Right ventricle myocardium superior (tissue), 1 donor: ENCODE data around the gene RESP18. TPM values are rescaled to one million over a fixed set of nuclear protein-coding genes. Genes with fewer than 3 reads are reported as not detected.

Experiments
- ATAC-seq: fragments of 200-7000 bp; cut with Tn5 transposase; one replicate; pipeline ENCODE4 v1.9.1; 2020; ENCODE audit warnings: mild to moderate bottlenecking; ENCODE audit not compliant: poor library complexity
- DNase-seq: peaks from one replicate; pipeline ENCODE4 v3.0.0-alpha.2; 2020
- intact Hi-C: fragments of 100-400 bp; cut with DNase I; formaldehyde crosslinking; loops from one replicate; pipeline ENCODE4 v1.11.2; 2022
- microRNA-seq: library from miRNA; unstranded; fragments of <30 nt; microRNA quantifications from one replicate; pipeline ENCODE4 v1.2.0, GENCODE V29; 2020
- total RNA-seq: library from RNA; stranded (reverse); fragmentation: NEBNext Ultra II Directional; extraction: Animal tissue kit (Norgen Biotek cat#: 25700); gene quantifications from one replicate; pipeline ENCODE4 v1.2.1, GENCODE V29; 2021
- donor health status: DM: no; HTN: yes; CAD: no; lungs with severe emphysema.

The RESP18 gene
- total RNA-seq, 1 donor from 2014 or later = not detected

DNA sequence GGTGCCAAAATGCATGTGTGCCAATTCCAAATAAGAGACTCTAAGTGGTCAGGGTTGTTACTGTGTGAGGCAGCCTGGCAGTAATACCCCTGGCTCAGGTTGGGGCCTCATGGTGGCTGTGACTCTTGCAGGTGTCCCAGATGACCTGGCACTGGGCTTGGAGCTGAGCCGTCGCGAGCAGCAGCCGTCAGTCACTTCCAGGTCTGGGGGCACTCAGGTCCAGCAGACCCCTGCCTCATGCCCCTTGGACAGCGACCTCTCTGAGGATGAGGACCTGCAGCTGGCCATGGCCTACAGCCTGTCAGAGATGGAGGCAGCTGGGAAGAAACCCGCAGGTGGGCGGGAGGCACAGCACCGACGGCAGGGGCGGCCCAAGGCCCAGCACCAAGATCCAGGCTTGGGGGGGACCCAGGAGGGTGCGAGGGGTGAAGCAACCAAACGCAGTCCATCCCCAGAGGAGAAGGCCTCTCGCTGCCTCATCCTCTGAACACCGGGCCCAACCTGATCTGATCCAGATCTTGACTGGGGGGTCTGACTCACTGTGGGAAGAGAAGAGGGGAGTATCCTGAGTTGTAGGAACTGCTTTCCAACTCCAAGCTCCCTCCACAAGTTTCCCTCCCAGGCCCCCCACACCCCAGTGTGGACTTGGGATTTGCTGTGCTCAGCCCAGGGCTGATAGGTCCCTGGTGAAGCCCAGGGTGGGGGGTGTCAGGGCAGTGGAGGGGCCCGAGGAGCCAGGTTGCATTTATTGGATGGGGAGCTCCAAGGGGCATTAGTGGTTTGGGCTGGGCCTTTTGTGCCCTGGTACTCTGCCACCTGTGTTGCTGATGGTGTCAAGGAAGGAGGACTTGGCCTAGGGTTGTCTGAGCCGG, 47.8 kb downstream of the RESP18 start:
- DNase-seq (no peak), ATAC-seq (no peak)
- intact Hi-C loops = no loop called here

DNA sequence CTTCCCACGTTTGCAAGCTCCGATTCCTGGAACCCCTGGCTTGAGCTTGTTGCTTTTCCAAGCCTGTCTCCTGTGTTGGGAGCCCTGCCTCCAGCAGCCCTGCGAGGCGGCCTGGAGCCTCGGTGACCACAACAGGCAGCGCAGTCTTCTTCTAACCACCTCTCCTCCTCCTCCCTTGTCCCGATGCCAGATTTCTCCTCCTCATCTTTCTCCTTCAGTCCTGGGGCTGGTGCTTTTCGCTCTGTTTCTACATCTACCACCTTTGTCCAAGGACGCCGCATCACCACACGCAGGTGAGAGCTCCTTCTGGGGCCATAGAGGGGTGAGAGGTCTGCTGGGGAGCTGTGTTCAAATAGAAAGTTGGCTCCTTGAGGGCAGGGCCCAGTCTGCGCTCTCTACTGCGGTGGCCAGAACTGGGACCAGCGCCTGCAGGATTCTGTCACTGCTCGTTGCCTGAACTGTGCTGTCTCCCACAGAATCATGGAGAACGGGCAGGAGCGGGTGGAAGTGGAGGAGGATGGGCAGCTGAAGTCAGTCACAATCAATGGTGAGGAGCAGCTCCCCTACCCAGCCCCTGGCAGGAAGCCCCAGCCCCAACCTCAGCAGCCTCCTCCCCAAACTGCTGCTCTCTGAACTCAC, 49.5 kb downstream of the RESP18 start:
- intact Hi-C loops = no loop called here
- DNase-seq (no peak), ATAC-seq (no peak)

DNA sequence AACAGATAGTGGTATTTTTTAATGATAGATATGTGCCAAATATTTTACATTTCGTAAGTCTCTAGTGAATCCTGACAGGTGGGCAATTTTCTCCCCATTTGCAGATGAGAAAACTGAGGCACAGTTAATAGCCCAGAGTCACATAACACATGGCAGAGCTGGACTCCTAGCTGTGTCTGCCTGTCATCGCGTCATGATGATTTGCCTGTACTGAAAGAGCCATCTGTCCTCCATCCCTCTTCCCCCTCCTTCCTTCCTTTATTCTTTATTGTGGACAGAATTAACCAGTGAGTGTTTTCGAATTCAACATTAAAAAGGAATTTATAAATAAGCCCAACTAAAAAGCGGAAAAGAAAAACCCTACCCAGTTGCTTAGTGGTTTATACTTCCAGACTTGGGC, 50.2 kb downstream of the RESP18 start:
- intact Hi-C loops = no loop called here
- no peak for ATAC-seq
- DNase-seq = no peak

DNA sequence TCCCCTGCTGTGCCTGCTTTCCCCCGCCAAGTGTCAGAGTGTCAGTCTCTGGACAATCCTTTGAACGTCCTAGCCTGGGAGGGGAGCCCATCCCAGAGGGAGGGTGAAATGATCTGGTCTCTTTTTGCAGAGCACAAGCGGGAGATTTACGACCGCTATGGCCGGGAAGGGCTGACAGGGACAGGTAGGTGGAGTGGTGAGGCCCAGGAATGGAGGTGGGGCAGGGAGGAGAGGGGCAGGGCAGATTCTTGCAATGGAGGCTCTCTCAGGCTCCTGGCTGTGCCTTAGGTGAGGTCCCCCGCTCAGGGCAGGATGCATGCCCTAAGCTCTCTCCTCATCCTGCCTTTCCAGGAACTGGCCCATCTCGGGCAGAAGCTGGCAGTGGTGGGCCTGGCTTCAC, 51.0 kb downstream of the RESP18 start:
- no peak for DNase-seq
- no peak for ATAC-seq
- intact Hi-C loops = no loop called here

GRCh38 chr2:219280651-219281050, 51.9 kb downstream of the RESP18 start:
- ATAC-seq (no peak), DNase-seq (no peak)

DNA sequence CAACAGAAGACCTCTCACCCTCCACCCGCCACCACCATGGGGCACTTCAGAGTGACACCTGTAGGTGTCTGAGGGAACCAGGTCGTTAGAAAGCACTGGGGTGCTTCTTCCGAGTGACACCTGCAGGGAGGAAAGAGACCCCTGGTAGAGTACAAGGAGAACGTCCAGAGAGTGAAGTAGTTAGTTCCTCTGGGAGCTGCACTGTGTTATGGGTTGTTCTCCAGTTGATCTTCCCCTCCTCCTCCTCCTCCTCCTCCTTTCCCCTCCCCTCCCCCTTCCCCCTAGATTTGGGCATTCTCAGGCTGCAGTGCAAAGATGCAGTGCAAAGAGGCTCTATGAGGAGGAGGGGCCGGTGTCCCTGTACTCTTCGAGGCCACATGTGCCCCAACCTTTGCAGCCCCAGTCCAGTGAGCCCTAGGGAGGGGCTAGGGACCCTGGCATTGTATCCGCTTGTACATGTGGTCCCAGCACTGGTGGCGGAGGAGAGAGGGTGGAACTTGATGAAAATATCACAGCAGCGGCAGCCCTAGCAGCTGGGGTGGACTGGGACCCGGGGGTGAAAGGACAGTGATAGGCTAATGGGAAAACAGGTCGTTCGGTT, 52.5 kb downstream of the RESP18 start:
- DNase-seq = no peak
- no peak for ATAC-seq
- intact Hi-C loops = loop anchor here (2.0 kb wide), 1 partner anchor 15 kb away; no protein-coding TSS in a partner anchor

More at GRCh38 chr2:219280651-219281050, 51.9 kb downstream of the RESP18 start:
- intact Hi-C loops = no loop called here

- ATAC-seq = peak; percentile 97
- peak; percentile 99 for DNase-seq
- intact Hi-C loops = loop anchor here (2.0 kb wide), 1 partner anchor 15 kb away; no protein-coding TSS in a partner anchor
Observed at GRCh38 chr2:219279151-219279915, 53.2 kb downstream of the RESP18 start, which contains the start of gene DNAJB2. Gene DNAJB2 (plus strand): TSS chr2:219279366. CDS start chr2:219279834, 468 bp downstream.

DNA sequence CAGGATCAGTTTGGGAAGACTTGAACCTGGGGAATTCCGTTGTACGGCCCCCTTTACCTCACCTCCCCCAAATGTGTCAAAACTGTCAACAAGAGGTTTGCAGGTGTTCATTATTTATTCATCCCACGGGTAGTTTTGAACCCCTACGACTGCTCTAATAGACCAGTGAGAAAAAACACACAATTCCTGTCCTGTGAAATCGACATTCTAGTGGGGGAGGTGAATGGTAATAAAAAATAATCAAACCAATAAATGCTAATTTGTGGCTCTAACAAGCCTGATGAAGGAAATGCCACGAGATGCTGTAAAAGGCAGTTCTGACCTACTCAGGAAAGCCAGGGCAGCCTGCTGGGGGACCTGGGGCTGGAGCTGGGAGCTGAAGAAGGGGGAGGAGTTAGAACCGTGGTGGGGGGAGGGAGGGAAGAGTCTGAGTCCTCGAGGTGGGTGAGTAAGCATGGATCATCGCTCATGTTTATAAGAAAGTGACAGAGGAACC, 53.8 kb downstream of the RESP18 start:
- no peak for DNase-seq
- peak; percentile 56 for ATAC-seq
- intact Hi-C loops = loop anchor here (2.0 kb wide), 1 partner anchor 16 kb away; no protein-coding TSS in a partner anchor

DNA sequence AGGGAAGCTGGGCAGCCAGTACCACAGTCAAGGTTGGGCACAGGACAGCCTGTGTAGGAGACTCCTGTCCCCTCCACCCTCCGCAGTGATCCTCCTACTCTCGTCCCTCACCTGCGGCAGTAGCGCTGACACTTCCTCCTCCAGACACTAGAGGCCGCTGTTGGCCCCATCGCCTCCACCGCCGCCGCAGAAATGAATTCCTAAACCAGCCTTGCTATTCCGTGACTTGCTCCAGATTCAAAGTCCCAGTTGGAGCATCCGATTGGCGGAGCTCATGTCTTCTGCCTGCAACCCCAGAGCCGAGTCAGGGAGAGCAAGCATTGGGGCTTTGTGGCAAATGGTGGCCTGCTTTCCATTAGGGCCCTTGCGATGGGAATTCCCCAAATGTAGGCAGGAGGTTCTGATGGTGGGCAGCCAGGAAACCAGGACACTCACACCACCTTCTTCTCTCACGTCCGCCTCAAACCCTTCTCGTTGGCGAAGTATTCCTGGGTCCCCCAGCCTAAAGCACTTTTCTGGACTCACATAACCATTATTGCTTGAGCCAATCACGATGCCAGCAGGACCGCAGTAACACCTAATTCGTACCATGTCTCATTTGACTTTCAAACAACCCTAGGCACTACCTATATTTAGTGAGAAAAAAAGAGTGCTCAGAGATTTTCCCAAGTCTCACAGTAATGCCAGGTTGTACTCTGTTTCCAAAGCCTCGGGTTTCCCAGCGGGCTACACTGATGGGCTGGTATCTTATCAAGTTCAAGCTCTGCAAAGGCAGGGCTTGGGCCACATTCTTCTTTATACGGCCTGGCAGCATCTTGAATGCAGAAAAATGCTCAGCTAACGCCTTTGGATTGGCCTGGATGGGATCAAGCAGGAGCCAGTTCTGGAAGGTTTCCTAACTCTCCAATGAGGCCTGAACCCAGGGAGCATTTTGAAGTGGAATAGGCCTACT, 54.6 kb downstream of the RESP18 start:
- DNase-seq (peak; percentile 84), ATAC-seq (peak; percentile 51)
- intact Hi-C loops = loop anchor here (2.0 kb wide), 1 partner anchor 17 kb away; no protein-coding TSS in a partner anchor

Small RNA genes lying within 50 kb of the gene (microRNA-seq; reads per million reads assigned to microRNA genes)
- gene MIR153-1 = not detected

Other genes with a start within 250 kb of the RESP18 start
- gene NHEJ1, start 171.9 kb downstream of the RESP18 start, total RNA-seq = 7.5 TPM
- gene SLC23A3, start 162.7 kb downstream of the RESP18 start, total RNA-seq = 1.4 TPM
- 69.3 TPM for gene CNPPD1, start 155.8 kb downstream of the RESP18 start, total RNA-seq
- gene RETREG2, start 154.5 kb downstream of the RESP18 start, total RNA-seq = 36.8 TPM
- 21.3 TPM for gene ZFAND2B, start 126.0 kb downstream of the RESP18 start, total RNA-seq
- 25.2 TPM for gene ABCB6, start 113.8 kb downstream of the RESP18 start, total RNA-seq
- 86.3 TPM for gene ATG9A, start 103.1 kb downstream of the RESP18 start, total RNA-seq
- 27.3 TPM for gene ANKZF1, start 102.9 kb downstream of the RESP18 start, total RNA-seq
- gene GLB1L, start 87.3 kb downstream of the RESP18 start, total RNA-seq = 1.4 TPM
- 16.7 TPM for gene STK16, start 87.3 kb downstream of the RESP18 start, total RNA-seq
- not detected for gene TUBA4B, start 79.5 kb downstream of the RESP18 start, total RNA-seq
- 84.3 TPM for gene TUBA4A, start 78.8 kb downstream of the RESP18 start, total RNA-seq
- 83.3 TPM for gene DNAJB2, start 53.4 kb downstream of the RESP18 start, total RNA-seq
- not detected for gene PTPRN, start 23.3 kb downstream of the RESP18 start, total RNA-seq
- gene DNPEP, start 55.2 kb upstream of the RESP18 start, total RNA-seq = 76.5 TPM
- 12,920 TPM for gene DES, start 85.6 kb upstream of the RESP18 start, total RNA-seq
- gene SPEG, start 102.1 kb upstream of the RESP18 start, total RNA-seq = 103 TPM
- 22.3 TPM for gene GMPPA, start 166.1 kb upstream of the RESP18 start, total RNA-seq
- gene ASIC4, start 181.7 kb upstream of the RESP18 start, total RNA-seq = not detected
- gene CHPF, start 211.1 kb upstream of the RESP18 start, total RNA-seq = 85.9 TPM
- gene TMEM198, start 211.3 kb upstream of the RESP18 start, total RNA-seq = 2.6 TPM
- 165 TPM for gene OBSL1, start 238.8 kb upstream of the RESP18 start, total RNA-seq
- gene INHA, start 239.6 kb upstream of the RESP18 start, total RNA-seq = 2.6 TPM